ENCODE data around the gene KCNQ1OT1.

DNA sequence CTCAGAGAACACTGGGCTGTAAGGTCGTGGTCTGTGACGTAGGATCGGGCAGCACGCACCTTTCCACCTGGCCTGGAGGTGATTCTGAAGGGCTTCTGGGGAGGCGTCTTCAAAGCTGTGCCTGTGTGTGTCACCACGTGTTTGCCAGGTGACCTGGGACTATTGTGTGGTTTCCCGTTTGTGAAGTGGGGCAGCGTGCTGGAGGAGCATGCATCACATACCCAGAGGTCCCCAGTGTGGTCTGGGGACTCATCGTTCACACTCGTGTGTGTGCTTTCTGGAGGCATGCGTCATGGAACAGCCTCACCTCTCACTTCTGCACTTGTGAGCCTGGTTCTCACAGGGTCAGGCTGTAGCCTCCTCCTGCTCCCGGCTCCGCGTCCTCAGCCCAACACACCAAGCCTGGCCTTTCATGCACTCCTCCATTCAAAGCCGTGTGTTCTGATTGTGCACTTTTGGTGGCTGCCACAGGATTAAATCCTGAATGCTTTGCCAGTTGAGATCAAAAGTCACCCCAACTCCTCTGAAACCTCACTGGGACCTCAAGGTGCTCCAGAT is 106.3 kb downstream of the KCNQ1OT1 start:
- TF ChIP-seq, protein P1, sequence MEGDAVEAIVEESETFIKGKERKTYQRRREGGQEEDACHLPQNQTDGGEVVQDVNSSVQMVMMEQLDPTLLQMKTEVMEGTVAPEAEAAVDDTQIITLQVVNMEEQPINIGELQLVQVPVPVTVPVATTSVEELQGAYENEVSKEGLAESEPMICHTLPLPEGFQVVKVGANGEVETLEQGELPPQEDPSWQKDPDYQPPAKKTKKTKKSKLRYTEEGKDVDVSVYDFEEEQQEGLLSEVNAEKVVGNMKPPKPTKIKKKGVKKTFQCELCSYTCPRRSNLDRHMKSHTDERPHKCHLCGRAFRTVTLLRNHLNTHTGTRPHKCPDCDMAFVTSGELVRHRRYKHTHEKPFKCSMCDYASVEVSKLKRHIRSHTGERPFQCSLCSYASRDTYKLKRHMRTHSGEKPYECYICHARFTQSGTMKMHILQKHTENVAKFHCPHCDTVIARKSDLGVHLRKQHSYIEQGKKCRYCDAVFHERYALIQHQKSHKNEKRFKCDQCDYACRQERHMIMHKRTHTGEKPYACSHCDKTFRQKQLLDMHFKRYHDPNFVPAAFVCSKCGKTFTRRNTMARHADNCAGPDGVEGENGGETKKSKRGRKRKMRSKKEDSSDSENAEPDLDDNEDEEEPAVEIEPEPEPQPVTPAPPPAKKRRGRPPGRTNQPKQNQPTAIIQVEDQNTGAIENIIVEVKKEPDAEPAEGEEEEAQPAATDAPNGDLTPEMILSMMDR (conservative IDR thresholded peaks at IDR 0.05 in 1 of 2, IDR thresholded peaks at IDR 0.05 in 1 of 2; ENCODE audit: extremely low read depth in 1 of 2, insufficient read depth in 1 of 2, low read depth in 1 of 2, low read length in 2 of 2): no peak
- no peak for TF ChIP-seq EZH2 (IDR thresholded peaks at IDR 0.05; ENCODE audit: borderline replicate concordance, low read length)

Data from mammary epithelial cell (primary cell).